Ishikawa (cell line): ENCODE measurements around the gene TMPRSS6.

Experiments
- CEBPB ChIP-seq: IDR thresholded peaks from 2 replicates; pipeline ENCODE4 v1.6.1; 2012
- CREB1 ChIP-seq: IDR thresholded peaks from 2 replicates; pipeline ENCODE4 v1.6.1; 2012; ENCODE audit warnings: low read depth
- EGR1 ChIP-seq: IDR thresholded peaks from 2 replicates; pipeline ENCODE4 v1.6.1; 2012
- EP300 ChIP-seq: IDR thresholded peaks from 2 replicates; pipeline ENCODE4 v1.6.1; 2012; ENCODE audit warnings: borderline replicate concordance
- MAX ChIP-seq: IDR thresholded peaks from 2 replicates; pipeline ENCODE4 v1.6.1; 2012
- RAD21 ChIP-seq: IDR thresholded peaks from 2 replicates; pipeline ENCODE4 v1.6.1; 2012; ENCODE audit warnings: low read depth
- TAF1 ChIP-seq: IDR thresholded peaks from 2 replicates; pipeline ENCODE4 v1.6.1; 2012; ENCODE audit warnings: low read depth, mild to moderate bottlenecking
- USF1 ChIP-seq: IDR thresholded peaks from 2 replicates; pipeline ENCODE4 v1.6.1; 2012
- YY1 ChIP-seq: IDR thresholded peaks from 2 replicates; pipeline ENCODE4 v1.6.1; 2012; ENCODE audit warnings: low read depth
- ZBTB7A ChIP-seq: IDR thresholded peaks from 2 replicates; pipeline ENCODE4 v1.6.1; 2012; ENCODE audit warnings: low read depth
- TF ChIP-seq, protein P1 (sequence below): IDR thresholded peaks from 2 replicates; pipeline ENCODE4 v1.6.1; 2012; ENCODE audit warnings: low read depth, mild to moderate bottlenecking

DNA sequence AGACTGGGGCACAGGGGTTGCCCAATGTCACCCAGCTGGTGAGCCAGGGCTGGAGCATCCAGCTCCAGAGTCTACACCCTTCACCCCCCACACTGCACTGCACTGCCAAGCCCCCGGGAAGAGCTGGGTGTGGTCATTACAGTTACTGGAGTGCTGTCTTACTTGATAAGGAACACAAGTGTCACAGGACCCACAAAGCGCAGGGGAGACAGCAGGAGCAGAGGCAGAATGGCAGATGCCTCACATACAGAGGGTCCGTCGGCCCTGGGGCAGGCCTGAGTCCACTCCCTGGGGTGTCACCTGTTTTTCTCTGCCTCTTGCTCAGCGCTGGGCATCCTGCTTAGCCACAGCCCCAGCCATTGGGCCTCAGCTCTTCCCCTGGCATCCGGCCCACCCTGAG is 32.5 kb upstream of the TMPRSS6 start:
- no peak for TF ChIP-seq USF1
- no peak for TF ChIP-seq ZBTB7A
- TF ChIP-seq, protein P1, sequence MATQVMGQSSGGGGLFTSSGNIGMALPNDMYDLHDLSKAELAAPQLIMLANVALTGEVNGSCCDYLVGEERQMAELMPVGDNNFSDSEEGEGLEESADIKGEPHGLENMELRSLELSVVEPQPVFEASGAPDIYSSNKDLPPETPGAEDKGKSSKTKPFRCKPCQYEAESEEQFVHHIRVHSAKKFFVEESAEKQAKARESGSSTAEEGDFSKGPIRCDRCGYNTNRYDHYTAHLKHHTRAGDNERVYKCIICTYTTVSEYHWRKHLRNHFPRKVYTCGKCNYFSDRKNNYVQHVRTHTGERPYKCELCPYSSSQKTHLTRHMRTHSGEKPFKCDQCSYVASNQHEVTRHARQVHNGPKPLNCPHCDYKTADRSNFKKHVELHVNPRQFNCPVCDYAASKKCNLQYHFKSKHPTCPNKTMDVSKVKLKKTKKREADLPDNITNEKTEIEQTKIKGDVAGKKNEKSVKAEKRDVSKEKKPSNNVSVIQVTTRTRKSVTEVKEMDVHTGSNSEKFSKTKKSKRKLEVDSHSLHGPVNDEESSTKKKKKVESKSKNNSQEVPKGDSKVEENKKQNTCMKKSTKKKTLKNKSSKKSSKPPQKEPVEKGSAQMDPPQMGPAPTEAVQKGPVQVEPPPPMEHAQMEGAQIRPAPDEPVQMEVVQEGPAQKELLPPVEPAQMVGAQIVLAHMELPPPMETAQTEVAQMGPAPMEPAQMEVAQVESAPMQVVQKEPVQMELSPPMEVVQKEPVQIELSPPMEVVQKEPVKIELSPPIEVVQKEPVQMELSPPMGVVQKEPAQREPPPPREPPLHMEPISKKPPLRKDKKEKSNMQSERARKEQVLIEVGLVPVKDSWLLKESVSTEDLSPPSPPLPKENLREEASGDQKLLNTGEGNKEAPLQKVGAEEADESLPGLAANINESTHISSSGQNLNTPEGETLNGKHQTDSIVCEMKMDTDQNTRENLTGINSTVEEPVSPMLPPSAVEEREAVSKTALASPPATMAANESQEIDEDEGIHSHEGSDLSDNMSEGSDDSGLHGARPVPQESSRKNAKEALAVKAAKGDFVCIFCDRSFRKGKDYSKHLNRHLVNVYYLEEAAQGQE, result no peak
- TF ChIP-seq CEBPB, result no peak
- TF ChIP-seq RAD21, result no peak
- TF ChIP-seq EP300, result no peak
- no peak for TF ChIP-seq YY1
- TF ChIP-seq CREB1, result no peak
- TF ChIP-seq TAF1, result no peak
- TF ChIP-seq EGR1, result no peak
- no peak for TF ChIP-seq MAX
